Skeletal muscle tissue (tissue), 4 donors: ENCODE data around the gene CCDC57. TPM values are rescaled to one million over a fixed set of nuclear protein-coding genes. Genes with fewer than 3 reads are reported as not detected.

Experiments
- H3K27ac ChIP-seq: one replicate; pipeline ENCODE4 v1.7.0; 2013; ENCODE audit warnings: mild to moderate bottlenecking, low read depth, low read length, inconsistent platforms
- H3K27me3 ChIP-seq, 3 donors: one replicate each; pipeline ENCODE4 v1.7.0; 2013; ENCODE audit warnings: low read length in 3 of 3; ENCODE audit not compliant: control insufficient read depth in 3 of 3, insufficient read depth in 3 of 3
- H3K36me3 ChIP-seq, 3 donors: one replicate each; pipeline ENCODE4 v1.7.0; 2013; ENCODE audit warnings: low read length in 3 of 3; ENCODE audit not compliant: control insufficient read depth in 3 of 3, insufficient read depth in 3 of 3
- H3K4me1 ChIP-seq, 3 donors: one replicate each; pipeline ENCODE4 v1.7.0; 2013; ENCODE audit warnings: low read length in 3 of 3, mild to moderate bottlenecking in 3 of 3; ENCODE audit not compliant: control insufficient read depth in 3 of 3, insufficient read depth in 3 of 3
- H3K4me3 ChIP-seq, 3 donors: one replicate each; pipeline ENCODE4 v1.7.0; 2013; ENCODE audit warnings: low read length in 3 of 3
- H3K9ac ChIP-seq, 3 donors: one replicate each; pipeline ENCODE4 v1.7.0; 2013; ENCODE audit warnings: low read length in 3 of 3, mild to moderate bottlenecking in 3 of 3, moderate library complexity in 2 of 3, low read depth in 1 of 3
- H3K9me3 ChIP-seq, 3 donors: one replicate each; pipeline ENCODE4 v1.7.0; 2013; ENCODE audit warnings: low read length in 3 of 3; ENCODE audit not compliant: control insufficient read depth in 3 of 3
- total RNA-seq: library from RNA; depleted of rRNA; stranded (reverse); fragments of >200 nt; gene quantifications from one replicate; pipeline ENCODE4 v1.2.3, GENCODE V29; 2014
- donor health status: Osteomylitis.

CCDC57 gene
- total RNA-seq, 1 donor from 2014 or later = 11.5 TPM

DNA sequence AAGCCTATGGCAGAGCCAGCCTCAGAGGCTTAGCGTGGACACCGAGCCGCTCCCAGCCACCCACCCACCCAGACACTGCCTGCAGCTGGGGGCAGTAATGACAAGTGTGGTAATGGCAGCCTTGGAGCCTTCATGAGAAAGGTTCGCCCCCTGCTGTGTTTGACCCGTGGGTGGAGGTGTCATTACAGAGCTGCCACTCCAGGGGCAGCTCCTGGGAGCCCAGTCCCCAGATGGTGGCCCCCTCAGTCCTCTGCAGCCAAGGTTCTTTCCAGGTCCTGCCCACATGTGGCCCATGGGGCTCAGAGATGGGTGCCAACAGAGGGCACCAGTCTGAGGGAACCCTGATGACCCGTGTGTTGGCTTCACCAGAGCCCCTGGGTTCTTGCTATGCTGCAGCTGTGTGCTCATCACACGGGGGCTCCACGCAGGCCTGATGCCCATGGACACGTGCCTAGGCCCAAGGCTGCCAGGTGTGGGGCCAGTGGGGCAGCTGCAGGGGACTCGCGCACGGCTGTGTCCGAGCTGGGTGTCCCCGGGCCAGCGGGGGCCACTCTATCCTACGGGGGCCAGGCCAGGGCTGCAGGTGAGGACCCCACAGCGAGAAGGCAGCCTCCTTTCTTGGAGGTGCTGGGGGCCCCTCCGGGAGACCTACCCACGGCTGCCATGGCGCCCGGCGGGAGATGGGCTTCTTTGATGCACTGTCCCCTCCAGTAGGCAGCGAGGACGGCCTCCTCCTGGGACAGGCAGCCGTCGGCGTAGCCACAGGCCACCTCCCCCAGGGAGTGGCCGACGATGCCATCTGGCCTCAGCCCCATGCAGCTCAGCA is 122.7 kb downstream of the CCDC57 start:
- no peak overlapping the region for H3K9ac ChIP-seq
- no peaks in the 10 kb centered on the region for H3K9me3 ChIP-seq
- no peak overlapping the region for H3K4me3 ChIP-seq
- peaks cover 57 to 63% (median 60%) of the 10 kb centered on the region in 3 donors for H3K36me3 ChIP-seq
- no peak overlapping the region for H3K27ac ChIP-seq
- no peaks in the 10 kb centered on the region for H3K27me3 ChIP-seq
- H3K4me1 ChIP-seq = no peaks in the 10 kb centered on the region

DNA sequence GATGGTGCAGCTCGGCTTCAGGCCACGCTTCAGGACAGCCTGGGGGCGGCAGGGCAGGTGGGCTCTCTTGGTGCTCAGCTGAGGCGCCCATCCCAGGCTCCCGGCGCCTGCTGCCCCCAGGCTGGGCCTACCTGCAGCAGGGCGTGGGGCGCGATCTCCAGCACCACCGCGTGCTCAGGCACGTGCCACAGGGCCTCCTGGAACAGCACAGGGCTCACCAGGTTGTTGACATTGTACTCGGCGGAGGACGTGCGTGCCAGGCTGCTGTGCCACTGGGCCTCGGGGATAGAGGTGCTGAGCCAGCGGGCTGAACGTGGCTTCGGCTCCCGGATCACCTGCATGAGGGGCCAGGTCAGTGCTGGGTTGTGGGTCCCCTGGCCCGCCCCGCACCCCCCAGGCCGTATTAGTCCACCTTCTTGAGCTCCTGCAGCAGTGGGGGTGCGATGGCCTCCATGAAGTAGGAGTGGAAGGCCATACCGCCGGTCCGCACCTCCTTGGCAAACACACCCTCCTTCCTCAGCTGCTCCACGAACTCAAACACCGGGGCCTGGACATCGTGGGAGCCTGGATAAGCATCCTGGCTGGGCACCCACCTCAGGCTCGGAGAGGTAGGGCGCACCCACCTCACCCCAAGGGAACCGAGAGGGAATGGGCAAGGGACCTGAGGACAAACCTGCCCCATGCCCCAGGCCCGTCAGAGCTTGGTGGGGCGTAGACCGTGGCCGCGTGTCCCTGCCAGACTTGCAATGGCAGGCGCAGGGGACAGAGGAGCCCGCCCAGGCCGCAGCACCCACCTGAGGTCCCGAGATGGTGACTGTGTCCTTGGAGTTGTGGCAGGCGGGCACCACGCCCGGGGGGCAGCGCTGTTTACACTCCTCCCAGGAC is 123.6 kb downstream of the CCDC57 start:
- H3K4me3 ChIP-seq = no peak overlapping the region
- H3K9ac ChIP-seq = no peak overlapping the region
- no peaks in the 10 kb centered on the region for H3K9me3 ChIP-seq
- H3K36me3 ChIP-seq = peaks cover 62 to 64% (median 63%) of the 10 kb centered on the region in 3 donors
- H3K27ac ChIP-seq = no peak overlapping the region
- H3K27me3 ChIP-seq = no peaks in the 10 kb centered on the region
- no peaks in the 10 kb centered on the region for H3K4me1 ChIP-seq

DNA sequence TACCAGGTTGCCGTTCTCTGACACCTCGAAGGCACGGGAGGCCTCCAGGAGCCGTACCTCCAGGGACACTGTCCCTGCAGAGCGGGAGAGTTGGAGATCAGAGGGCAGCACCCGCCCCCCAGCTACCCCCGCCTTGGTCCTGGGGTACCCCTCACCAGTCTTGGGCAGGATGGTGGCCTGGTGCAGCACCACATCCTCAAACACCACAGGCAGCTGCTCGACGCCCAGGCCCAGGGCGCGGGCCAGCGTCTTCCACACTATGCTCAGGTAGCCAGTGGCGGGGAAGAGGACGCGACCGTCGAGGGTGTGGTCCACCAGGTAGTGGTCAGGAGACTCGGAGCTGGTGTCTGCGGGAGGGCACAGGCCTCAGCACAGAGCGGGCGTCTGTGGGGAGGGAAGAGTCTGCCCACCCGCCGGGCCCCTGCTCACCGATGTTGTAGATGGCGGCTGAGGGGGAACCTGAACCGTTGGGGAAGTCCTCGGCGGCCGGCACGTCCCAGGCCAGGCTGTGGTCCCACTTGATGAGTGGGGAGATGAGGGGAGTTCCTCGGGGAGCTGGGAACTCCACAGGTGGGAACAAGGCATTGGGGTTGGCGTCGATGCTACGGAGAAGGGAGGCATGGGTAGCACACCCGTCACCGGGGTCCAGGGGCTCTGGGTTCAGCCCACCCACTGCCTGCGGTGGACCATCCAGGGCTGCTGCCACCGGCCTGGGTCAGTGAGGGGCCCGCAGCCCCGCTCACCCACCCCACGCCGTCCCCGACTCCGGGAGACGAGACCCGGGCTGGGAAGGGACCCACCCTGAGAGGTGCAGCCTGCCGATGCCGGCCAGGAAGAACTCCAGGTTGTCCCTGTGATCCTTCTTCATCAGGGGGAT is 124.4 kb downstream of the CCDC57 start:
- Histone ChIP-seq H3K27me3 (no peaks in the 10 kb centered on the region), H3K9me3 (no peaks in the 10 kb centered on the region), H3K36me3 (peaks cover 65 to 66% (median 66%) of the 10 kb centered on the region in 3 donors), H3K9ac (no peak overlapping the region), H3K4me1 (no peaks in the 10 kb centered on the region), H3K27ac (no peak overlapping the region), H3K4me3 (no peak overlapping the region)

DNA sequence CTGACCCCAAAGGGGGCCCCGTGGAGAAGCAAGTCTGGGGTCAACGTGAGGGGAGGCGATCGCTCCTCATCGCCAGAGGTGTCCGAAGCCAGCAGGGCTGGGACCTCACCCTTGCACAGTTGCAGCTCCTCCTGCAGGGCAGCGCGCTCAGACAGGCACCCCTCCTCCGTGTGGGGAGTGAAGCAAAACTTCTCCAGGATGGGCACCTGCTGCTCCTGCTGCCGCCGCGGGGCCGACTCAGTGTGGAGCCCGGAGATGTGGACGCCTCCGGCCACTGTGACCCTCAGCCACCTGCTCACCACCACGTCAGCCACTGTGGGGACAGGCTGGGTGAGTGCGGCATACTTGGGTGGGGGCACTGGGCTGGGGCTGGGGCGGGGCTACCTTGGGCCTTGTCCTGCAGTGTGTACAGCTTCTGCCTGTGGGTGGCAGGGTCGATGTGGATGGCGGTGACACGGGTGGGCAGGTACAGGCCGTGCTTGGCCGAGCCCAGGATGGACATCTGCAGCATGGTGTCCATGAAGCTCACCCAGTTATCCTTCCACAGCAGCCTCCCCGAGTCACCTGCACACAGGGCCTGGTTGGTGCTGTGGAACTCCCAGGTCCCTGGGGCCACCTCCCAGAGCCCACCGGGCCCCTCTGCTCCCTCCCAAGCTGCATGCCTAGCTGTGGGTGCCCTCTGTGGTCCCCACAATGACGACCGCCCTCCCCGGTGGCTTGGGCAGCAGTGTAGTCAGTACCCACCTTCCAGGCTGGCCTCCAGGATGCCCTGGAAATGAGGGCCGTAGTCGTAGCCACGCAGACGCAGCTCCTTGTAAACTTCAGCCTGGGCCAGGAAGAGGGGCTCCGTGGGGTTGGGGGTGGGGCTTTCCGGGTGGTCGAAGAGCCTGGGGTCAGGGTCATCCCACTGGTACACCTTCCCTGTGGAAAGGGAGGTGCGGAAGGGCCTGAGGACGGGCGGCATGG is 125.4 kb downstream of the CCDC57 start:
- no peaks in the 10 kb centered on the region for H3K27me3 ChIP-seq

GRCh38 chr17:82085931-82086764 is 126.5 kb downstream of the CCDC57 start:
- Histone ChIP-seq H3K4me1 (no peaks in the 10 kb centered on the region), H3K9ac (no peak overlapping the region), H3K36me3 (peaks cover 63 to 67% (median 65%) of the 10 kb centered on the region in 3 donors), H3K4me3 (no peak overlapping the region), H3K27me3 (no peaks in the 10 kb centered on the region), H3K27ac (no peak overlapping the region), H3K9me3 (no peaks in the 10 kb centered on the region)

More for the DNA sequence above, 125.4 kb downstream of the CCDC57 start:
- Histone ChIP-seq H3K9ac (no peak overlapping the region), H3K4me3 (no peak overlapping the region), H3K27ac (no peak overlapping the region), H3K9me3 (no peaks in the 10 kb centered on the region), H3K4me1 (no peaks in the 10 kb centered on the region), H3K36me3 (peaks cover 66 to 71% (median 70%) of the 10 kb centered on the region in 3 donors)

DNA sequence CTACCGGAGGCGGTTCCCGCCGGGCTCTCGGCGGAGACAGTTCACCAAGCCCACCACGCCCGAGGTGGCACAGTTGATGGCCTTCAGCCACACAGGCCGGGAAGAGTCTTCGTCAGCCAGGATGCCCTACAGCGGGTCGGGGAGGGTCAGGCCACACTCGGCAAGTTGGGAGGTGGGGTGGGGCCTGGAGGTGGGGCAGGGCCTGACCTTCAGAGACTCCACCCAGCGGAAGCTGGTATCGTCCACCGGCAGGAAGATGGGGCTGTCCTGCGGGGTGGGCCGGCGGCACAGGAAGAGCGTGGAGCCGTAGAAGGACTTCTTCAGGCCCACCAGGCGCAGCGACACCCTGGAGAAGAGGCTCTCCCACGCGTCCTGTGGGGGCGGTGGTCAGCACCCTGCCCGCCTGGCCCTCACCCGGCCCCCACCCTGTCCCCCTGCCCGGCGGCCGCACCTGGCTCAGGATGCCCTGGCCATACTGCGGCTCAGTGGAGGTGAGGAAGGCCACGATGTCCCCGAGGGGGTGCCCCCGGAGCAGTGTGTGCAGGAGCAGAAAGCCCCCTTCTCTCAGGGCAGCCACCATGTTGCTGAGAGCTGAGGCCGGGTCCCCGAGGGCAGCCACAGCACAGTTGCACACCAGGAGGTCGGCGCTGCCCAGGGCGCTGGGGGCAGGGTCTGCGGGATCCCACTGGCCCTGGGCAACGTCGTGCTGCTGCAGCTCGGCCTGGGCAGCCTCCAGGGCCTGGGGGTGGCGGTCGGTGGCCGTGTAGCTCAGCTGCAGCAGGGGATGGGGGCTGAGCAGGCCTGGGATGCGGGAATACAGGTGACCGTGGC is 127.4 kb downstream of the CCDC57 start:
- Histone ChIP-seq H3K27me3 (no peaks in the 10 kb centered on the region), H3K36me3 (peaks cover 66 to 74% (median 68%) of the 10 kb centered on the region in 3 donors), H3K9me3 (no peaks in the 10 kb centered on the region), H3K4me3 (no peak overlapping the region), H3K4me1 (no peaks in the 10 kb centered on the region), H3K9ac (no peak overlapping the region), H3K27ac (no peak overlapping the region)

- H3K4me1 ChIP-seq = no peaks in the 10 kb centered on the region
- H3K27me3 ChIP-seq = no peaks in the 10 kb centered on the region
- no peak overlapping the region for H3K9ac ChIP-seq
- no peak overlapping the region for H3K4me3 ChIP-seq
- no peaks in the 10 kb centered on the region for H3K9me3 ChIP-seq
- peaks cover 66 to 75% (median 72%) of the 10 kb centered on the region in 3 donors for H3K36me3 ChIP-seq
- no peak overlapping the region for H3K27ac ChIP-seq
These were observed 128.1 kb downstream of the CCDC57 start for GRCh38 chr17:82084373-82085030.
